Stomach (tissue), 9 donors: ENCODE results near the gene RFX4. TPM values are rescaled to one million over a fixed set of nuclear protein-coding genes. Genes with fewer than 3 reads are reported as not detected.

Source experiments
- DNase-seq, 2 donors: peaks; one replicate each; pipeline versions ENCODE4 v3.0.0 to v3.0.0-alpha.2; 2013 to 2019
- H3K27ac ChIP-seq, 5 donors: fragments of 200-600 bp in 4 of 5; sonication (generic) in 4 of 5; one replicate each; pipeline ENCODE4 v1.5.1; 2013 to 2019; ENCODE audit warnings: mild to moderate bottlenecking in 1 of 5, moderate library complexity in 1 of 5
- H3K27me3 ChIP-seq, 3 donors: fragments of 200-600 bp; sonication (generic); one replicate each; pipeline ENCODE4 v1.5.1; 2017 to 2019; ENCODE audit warnings: mixed run types in 1 of 3
- H3K36me3 ChIP-seq, 4 donors: fragments of 200-600 bp; sonication (generic); 1 replicate in 3 of 4; 2 replicates in 1 of 4; pipeline ENCODE4 v1.5.1; 2016 to 2019
- H3K4me1 ChIP-seq, 4 donors: fragments of 200-600 bp; sonication (generic); one replicate each; pipeline ENCODE4 v1.5.1; 2016 to 2019
- H3K4me3 ChIP-seq, 4 donors: fragments of 200-600 bp; sonication (generic) in 3 of 4; one replicate each; pipeline ENCODE4 v1.5.1; 2016 to 2019; ENCODE audit warnings: mild to moderate bottlenecking in 1 of 4
- H3K9me3 ChIP-seq, 4 donors: fragments of 200-600 bp; sonication (generic); one replicate each; pipeline ENCODE4 v1.5.1; 2016 to 2019
- EP300 ChIP-seq: sonication (generic); formaldehyde crosslinking; IDR thresholded peaks from one replicate; pipeline ENCODE4 v1.6.1; 2017; ENCODE audit warnings: antibody characterized with exemption
- POLR2A ChIP-seq, 4 donors: fragments of 450-650 bp; IDR thresholded peaks; one replicate each; pipeline ENCODE4 v1.6.1; 2016; ENCODE audit warnings: antibody characterized with exemption in 4 of 4, control low read depth in 2 of 4, mild to moderate bottlenecking in 1 of 4, moderate library complexity in 1 of 4
- POLR2AphosphoS5 ChIP-seq, 3 donors: sonication (generic); formaldehyde crosslinking; IDR thresholded peaks; one replicate each; pipeline ENCODE4 v1.6.1; 2016; ENCODE audit warnings: antibody characterized with exemption in 3 of 3
- WGBS, 5 donors: extraction: QIAGEN DNeasy Blood & Tissue Kit in 3 of 5; methylation state at CpG; one replicate each; pipeline versions ENCODE4 v1.1.5 to v1.1.7; 2013 to 2018; 5-methylcytosine and 5-hydroxymethylcytosine counted together
- intact Hi-C: fragments of 100-400 bp; cut with DNase I; formaldehyde crosslinking; loops from one replicate; pipeline ENCODE4 v1.15.1; 2023; ENCODE audit warnings: low total_unique reads
- polyA plus RNA-seq, 3 donors: library from polyadenylated mRNA; stranded (reverse); fragments of 200-250 nt; gene quantifications; one replicate each; pipeline ENCODE4 v1.2.3, GENCODE V29; 2013
- total RNA-seq, 5 donors: library from RNA; depleted of rRNA; stranded (reverse); fragments of >200 nt; gene quantifications; one replicate each; pipeline versions ENCODE4 v1.1.0 to v1.2.3, GENCODE V29; 2014 to 2016
- TF ChIP-seq, protein P1 (sequence below), 7 experiments: fragments of 450-650 bp in 4 of 7; fragments of 200-600 bp in 3 of 7; sonication (generic) in 3 of 7; IDR thresholded peaks; one replicate each; pipeline ENCODE4 v1.5.1; 2016 to 2019; ENCODE audit warnings: antibody characterized with exemption in 7 of 7, control low read depth in 2 of 7, mild to moderate bottlenecking in 1 of 7
- donor health status: healthy with polysubstance abuse.
- donor health status: Bipolar disorder and iron deficiency.
- donor health status: healthy.

RFX4 gene
- total and polyA plus RNA-seq, 8 donors: not detected

- H3K36me3 ChIP-seq: no peaks in the 10 kb centered on the region
- no peak overlapping the region for H3K27ac ChIP-seq
- TF ChIP-seq, protein P1, sequence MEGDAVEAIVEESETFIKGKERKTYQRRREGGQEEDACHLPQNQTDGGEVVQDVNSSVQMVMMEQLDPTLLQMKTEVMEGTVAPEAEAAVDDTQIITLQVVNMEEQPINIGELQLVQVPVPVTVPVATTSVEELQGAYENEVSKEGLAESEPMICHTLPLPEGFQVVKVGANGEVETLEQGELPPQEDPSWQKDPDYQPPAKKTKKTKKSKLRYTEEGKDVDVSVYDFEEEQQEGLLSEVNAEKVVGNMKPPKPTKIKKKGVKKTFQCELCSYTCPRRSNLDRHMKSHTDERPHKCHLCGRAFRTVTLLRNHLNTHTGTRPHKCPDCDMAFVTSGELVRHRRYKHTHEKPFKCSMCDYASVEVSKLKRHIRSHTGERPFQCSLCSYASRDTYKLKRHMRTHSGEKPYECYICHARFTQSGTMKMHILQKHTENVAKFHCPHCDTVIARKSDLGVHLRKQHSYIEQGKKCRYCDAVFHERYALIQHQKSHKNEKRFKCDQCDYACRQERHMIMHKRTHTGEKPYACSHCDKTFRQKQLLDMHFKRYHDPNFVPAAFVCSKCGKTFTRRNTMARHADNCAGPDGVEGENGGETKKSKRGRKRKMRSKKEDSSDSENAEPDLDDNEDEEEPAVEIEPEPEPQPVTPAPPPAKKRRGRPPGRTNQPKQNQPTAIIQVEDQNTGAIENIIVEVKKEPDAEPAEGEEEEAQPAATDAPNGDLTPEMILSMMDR (IDR thresholded peaks at IDR 0.05): no peak
- TF ChIP-seq EP300: no peak
- no peak for TF ChIP-seq POLR2A (IDR thresholded peaks at IDR 0.05)
- TF ChIP-seq POLR2AphosphoS5 (IDR thresholded peaks at IDR 0.05): no peak
- H3K4me1 ChIP-seq: no peaks in the 10 kb centered on the region
- H3K9me3 ChIP-seq: no peaks in the 10 kb centered on the region
- intact Hi-C loops: no loop called here
- no peaks in the 10 kb centered on the region for H3K27me3 ChIP-seq
- WGBS, 5 donors: 80 to 97% (median 91%) methylated on average over 1 of the region's 1 CpG
- H3K4me3 ChIP-seq: no peak overlapping the region
- DNase-seq: no peak
Measured at GRCh38 chr12:106729611-106730010, 146.8 kb downstream of the RFX4 start.

DNA sequence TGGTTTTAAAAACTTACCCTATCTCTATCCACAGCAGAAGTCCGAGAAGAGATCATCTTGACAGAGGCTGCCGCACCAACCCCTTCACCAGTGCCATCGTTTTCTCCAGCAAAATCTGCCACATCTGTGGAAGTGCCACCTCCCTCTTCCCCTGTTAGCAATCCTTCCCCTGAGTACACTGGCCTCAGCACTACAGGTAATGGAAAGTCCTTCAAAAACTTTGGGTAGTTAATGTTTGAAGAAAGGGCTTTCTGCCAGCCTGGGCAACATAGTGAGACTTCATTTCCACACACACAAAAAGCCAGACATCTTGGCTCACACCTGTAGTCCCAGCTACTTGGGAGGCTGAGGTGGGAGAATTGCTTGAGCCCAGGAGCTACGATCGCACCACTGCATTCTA lies 150.1 kb downstream of the RFX4 start:
- intact Hi-C loops: no loop called here
- H3K4me3 ChIP-seq: no peak overlapping the region
- no peaks in the 10 kb centered on the region for H3K9me3 ChIP-seq
- H3K4me1 ChIP-seq: no peaks in the 10 kb centered on the region
- TF ChIP-seq POLR2AphosphoS5 (IDR thresholded peaks at IDR 0.05) (no peak), POLR2A (IDR thresholded peaks at IDR 0.05) (no peak), EP300 (no peak)
- TF ChIP-seq, protein P1 (IDR thresholded peaks at IDR 0.05): no peak
- H3K27me3 ChIP-seq: no peaks in the 10 kb centered on the region
- WGBS, 5 donors: 91 to 94% (median 93%) methylated on average over 5 of the region's 5 CpGs
- no peak overlapping the region for H3K27ac ChIP-seq
- no peaks in the 10 kb centered on the region for H3K36me3 ChIP-seq
- DNase-seq: no peak

GRCh38 chr12:106733660-106734059 lies 150.9 kb downstream of the RFX4 start:
- Histone ChIP-seq H3K4me1 (no peaks in the 10 kb centered on the region), H3K27me3 (no peaks in the 10 kb centered on the region), H3K36me3 (no peaks in the 10 kb centered on the region), H3K9me3 (no peaks in the 10 kb centered on the region), H3K4me3 (no peak overlapping the region), H3K27ac (no peak overlapping the region)
- no peak for TF ChIP-seq POLR2AphosphoS5 (IDR thresholded peaks at IDR 0.05)
- TF ChIP-seq EP300: no peak
- no peak for TF ChIP-seq POLR2A (IDR thresholded peaks at IDR 0.05)
- TF ChIP-seq, protein P1 (IDR thresholded peaks at IDR 0.05): no peak
- DNase-seq: no peak
- intact Hi-C loops: no loop called here
- 78 to 89% (median 82%) methylated on average over 4 of the region's 4 CpGs for WGBS, 5 donors

- Histone ChIP-seq H3K36me3 (no peaks in the 10 kb centered on the region), H3K27ac (no peak overlapping the region), H3K9me3 (no peaks in the 10 kb centered on the region), H3K27me3 (no peaks in the 10 kb centered on the region), H3K4me3 (no peak overlapping the region), H3K4me1 (peaks cover 0 to 5% (median 0%) of the 10 kb centered on the region in 4 donors)
- DNase-seq: no peak
- 61 to 72% (median 64%) methylated on average over 9 of the region's 9 CpGs for WGBS, 5 donors
- TF ChIP-seq POLR2AphosphoS5 (IDR thresholded peaks at IDR 0.05) (no peak), EP300 (no peak), POLR2A (IDR thresholded peaks at IDR 0.05) (no peak)
- TF ChIP-seq, protein P1 (IDR thresholded peaks at IDR 0.05): no peak
- intact Hi-C loops: no loop called here
Measured at GRCh38 chr12:106736051-106736957, 153.5 kb downstream of the RFX4 start.
